Gastrocnemius medialis (tissue), 4 donors: Measurements from ENCODE around the gene L3MBTL1.

Source experiments
- POLR2A ChIP-seq, 2 donors: fragments of 450-650 bp; IDR thresholded peaks; one replicate each; pipeline ENCODE4 v1.6.1; 2017; ENCODE audit warnings: antibody characterized with exemption in 2 of 2, mild to moderate bottlenecking in 2 of 2, moderate library complexity in 2 of 2
- TF ChIP-seq, protein P1 (sequence below), 5 experiments: fragments of 450-650 bp in 3 of 5; fragments of 200-600 bp in 2 of 5; sonication (generic) in 2 of 5; IDR thresholded peaks in 4 of 5; conservative IDR thresholded peaks in 1 of 5; 1 replicate in 4 of 5; 2 replicates in 1 of 5; pipeline ENCODE4 v1.5.1; 2016 to 2019; ENCODE audit warnings: antibody characterized with exemption in 5 of 5, mild to moderate bottlenecking in 3 of 5, moderate library complexity in 3 of 5

- TF ChIP-seq, protein P1, sequence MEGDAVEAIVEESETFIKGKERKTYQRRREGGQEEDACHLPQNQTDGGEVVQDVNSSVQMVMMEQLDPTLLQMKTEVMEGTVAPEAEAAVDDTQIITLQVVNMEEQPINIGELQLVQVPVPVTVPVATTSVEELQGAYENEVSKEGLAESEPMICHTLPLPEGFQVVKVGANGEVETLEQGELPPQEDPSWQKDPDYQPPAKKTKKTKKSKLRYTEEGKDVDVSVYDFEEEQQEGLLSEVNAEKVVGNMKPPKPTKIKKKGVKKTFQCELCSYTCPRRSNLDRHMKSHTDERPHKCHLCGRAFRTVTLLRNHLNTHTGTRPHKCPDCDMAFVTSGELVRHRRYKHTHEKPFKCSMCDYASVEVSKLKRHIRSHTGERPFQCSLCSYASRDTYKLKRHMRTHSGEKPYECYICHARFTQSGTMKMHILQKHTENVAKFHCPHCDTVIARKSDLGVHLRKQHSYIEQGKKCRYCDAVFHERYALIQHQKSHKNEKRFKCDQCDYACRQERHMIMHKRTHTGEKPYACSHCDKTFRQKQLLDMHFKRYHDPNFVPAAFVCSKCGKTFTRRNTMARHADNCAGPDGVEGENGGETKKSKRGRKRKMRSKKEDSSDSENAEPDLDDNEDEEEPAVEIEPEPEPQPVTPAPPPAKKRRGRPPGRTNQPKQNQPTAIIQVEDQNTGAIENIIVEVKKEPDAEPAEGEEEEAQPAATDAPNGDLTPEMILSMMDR (IDR thresholded peaks at IDR 0.05 in 4 of 5, conservative IDR thresholded peaks at IDR 0.05 in 1 of 5): no peak
- TF ChIP-seq POLR2A (IDR thresholded peaks at IDR 0.05): no peak
Measured at GRCh38 chr20:43464219-43464790, 43.2 kb upstream of the L3MBTL1 start.
